Measurements from ENCODE around the gene CASP9.

Gene CASP9

GRCh38 chr1:15543589-15544568 lies 19.9 kb upstream of the CASP9 start:
- Histone ChIP-seq H2AFZ (ENCODE audit: low read length, unreplicated experiment) (peak overlapping the region; percentile 30), H3K4me1 (ENCODE audit: control insufficient read depth, insufficient read depth, low read length, unreplicated experiment) (peaks cover 14% of the 10 kb centered on the region), H3K79me2 (ENCODE audit: control insufficient read depth, insufficient read depth, low read length, unreplicated experiment) (no peaks in the 10 kb centered on the region), H3K4me3 (ENCODE audit: low read depth, low read length) (0 out of 2 replicates have a peak overlapping the region, but pooled peaks have one; percentile 20), H3K27me3 (ENCODE audit: insufficient read depth, low read length) (no peaks in the 10 kb centered on the region), H3K27ac (ENCODE audit: low read depth, low read length) (peak overlapping the region; percentile 51), H3K36me3 (ENCODE audit: insufficient read depth, low read length) (peaks cover 12% of the 10 kb centered on the region)

GRCh38 chr1:15543251-15543588 lies 19.2 kb upstream of the CASP9 start:
- peaks cover 12% of the 10 kb centered on the region for H3K36me3 ChIP-seq (ENCODE audit: insufficient read depth, low read length)
- peak overlapping the region; percentile 51 for H3K27ac ChIP-seq (ENCODE audit: low read depth, low read length)
- H3K79me2 ChIP-seq (ENCODE audit: control insufficient read depth, insufficient read depth, low read length, unreplicated experiment): no peaks in the 10 kb centered on the region
- H3K4me3 ChIP-seq (ENCODE audit: low read depth, low read length): no peak overlapping the region
- peaks cover 14% of the 10 kb centered on the region for H3K4me1 ChIP-seq (ENCODE audit: control insufficient read depth, insufficient read depth, low read length, unreplicated experiment)
- H3K27me3 ChIP-seq (ENCODE audit: insufficient read depth, low read length): no peaks in the 10 kb centered on the region
- H2AFZ ChIP-seq (ENCODE audit: low read length, unreplicated experiment): no peak overlapping the region

GRCh38 chr1:15542388-15543250 lies 18.6 kb upstream of the CASP9 start:
- H3K4me1 ChIP-seq (ENCODE audit: control insufficient read depth, insufficient read depth, low read length, unreplicated experiment): peaks cover 14% of the 10 kb centered on the region
- peaks cover 8% of the 10 kb centered on the region for H3K36me3 ChIP-seq (ENCODE audit: insufficient read depth, low read length)
- no peak overlapping the region for H3K4me3 ChIP-seq (ENCODE audit: low read depth, low read length)
- no peaks in the 10 kb centered on the region for H3K27me3 ChIP-seq (ENCODE audit: insufficient read depth, low read length)
- no peak overlapping the region for H2AFZ ChIP-seq (ENCODE audit: low read length, unreplicated experiment)
- H3K79me2 ChIP-seq (ENCODE audit: control insufficient read depth, insufficient read depth, low read length, unreplicated experiment): no peaks in the 10 kb centered on the region
- peak overlapping the region; percentile 51; the same call in 1 of the 2 replicates for H3K27ac ChIP-seq (ENCODE audit: low read depth, low read length)

GRCh38 chr1:15541231-15541792 lies 17.3 kb upstream of the CASP9 start:
- Histone ChIP-seq H3K36me3 (ENCODE audit: insufficient read depth, low read length) (peaks cover 6% of the 10 kb centered on the region), H3K79me2 (ENCODE audit: control insufficient read depth, insufficient read depth, low read length, unreplicated experiment) (no peaks in the 10 kb centered on the region), H3K4me1 (ENCODE audit: control insufficient read depth, insufficient read depth, low read length, unreplicated experiment) (peaks cover 14% of the 10 kb centered on the region), H3K27ac (ENCODE audit: low read depth, low read length) (no peak overlapping the region), H2AFZ (ENCODE audit: low read length, unreplicated experiment) (no peak overlapping the region), H3K27me3 (ENCODE audit: insufficient read depth, low read length) (no peaks in the 10 kb centered on the region), H3K4me3 (ENCODE audit: low read depth, low read length) (no peak overlapping the region)

GRCh38 chr1:15540186-15540585 lies 16.2 kb upstream of the CASP9 start:
- no peak overlapping the region for H2AFZ ChIP-seq (ENCODE audit: low read length, unreplicated experiment)
- H3K4me1 ChIP-seq (ENCODE audit: control insufficient read depth, insufficient read depth, low read length, unreplicated experiment): peaks cover 14% of the 10 kb centered on the region
- no peaks in the 10 kb centered on the region for H3K79me2 ChIP-seq (ENCODE audit: control insufficient read depth, insufficient read depth, low read length, unreplicated experiment)
- H3K4me3 ChIP-seq (ENCODE audit: low read depth, low read length): no peak overlapping the region
- no peaks in the 10 kb centered on the region for H3K27me3 ChIP-seq (ENCODE audit: insufficient read depth, low read length)
- H3K27ac ChIP-seq (ENCODE audit: low read depth, low read length): no peak overlapping the region
- peaks cover 8% of the 10 kb centered on the region for H3K36me3 ChIP-seq (ENCODE audit: insufficient read depth, low read length)

GRCh38 chr1:15538771-15539170 lies 14.8 kb upstream of the CASP9 start:
- no peaks in the 10 kb centered on the region for H3K27me3 ChIP-seq (ENCODE audit: insufficient read depth, low read length)
- no peak overlapping the region for H2AFZ ChIP-seq (ENCODE audit: low read length, unreplicated experiment)
- no peak overlapping the region for H3K27ac ChIP-seq (ENCODE audit: low read depth, low read length)
- no peak overlapping the region for H3K4me3 ChIP-seq (ENCODE audit: low read depth, low read length)
- peaks cover 10% of the 10 kb centered on the region for H3K4me1 ChIP-seq (ENCODE audit: control insufficient read depth, insufficient read depth, low read length, unreplicated experiment)
- H3K36me3 ChIP-seq (ENCODE audit: insufficient read depth, low read length): peaks cover 14% of the 10 kb centered on the region
- no peaks in the 10 kb centered on the region for H3K79me2 ChIP-seq (ENCODE audit: control insufficient read depth, insufficient read depth, low read length, unreplicated experiment)

- H3K4me3 ChIP-seq (ENCODE audit: low read depth, low read length): no peak overlapping the region
- H3K27me3 ChIP-seq (ENCODE audit: insufficient read depth, low read length): no peaks in the 10 kb centered on the region
- H3K27ac ChIP-seq (ENCODE audit: low read depth, low read length): no peak overlapping the region
- H3K36me3 ChIP-seq (ENCODE audit: insufficient read depth, low read length): peaks cover 8% of the 10 kb centered on the region
- H2AFZ ChIP-seq (ENCODE audit: low read length, unreplicated experiment): no peak overlapping the region
- H3K4me1 ChIP-seq (ENCODE audit: control insufficient read depth, insufficient read depth, low read length, unreplicated experiment): peaks cover 6% of the 10 kb centered on the region
- peaks cover 24% of the 10 kb centered on the region for H3K79me2 ChIP-seq (ENCODE audit: control insufficient read depth, insufficient read depth, low read length, unreplicated experiment)
Observed at GRCh38 chr1:15531682-15532081, 7.7 kb upstream of the CASP9 start.

- Histone ChIP-seq H3K4me3 (ENCODE audit: low read depth, low read length) (no peak overlapping the region), H3K4me1 (ENCODE audit: control insufficient read depth, insufficient read depth, low read length, unreplicated experiment) (peaks cover 6% of the 10 kb centered on the region), H3K36me3 (ENCODE audit: insufficient read depth, low read length) (peaks cover 8% of the 10 kb centered on the region), H3K27ac (ENCODE audit: low read depth, low read length) (no peak overlapping the region), H3K79me2 (ENCODE audit: control insufficient read depth, insufficient read depth, low read length, unreplicated experiment) (peaks cover 24% of the 10 kb centered on the region), H3K27me3 (ENCODE audit: insufficient read depth, low read length) (no peaks in the 10 kb centered on the region), H2AFZ (ENCODE audit: low read length, unreplicated experiment) (no peak overlapping the region)
Observed at GRCh38 chr1:15531003-15531402, 7.0 kb upstream of the CASP9 start.

GRCh38 chr1:15526490-15527339 lies 2.7 kb upstream of the CASP9 start, which contains the start of gene DNAJC16:
Gene DNAJC16, plus strand, starts transcription at chr1:15526848. Its CDS starts 2,258 bp downstream, at chr1:15529106.
- Histone ChIP-seq H3K4me1 (ENCODE audit: control insufficient read depth, insufficient read depth, low read length, unreplicated experiment) (peaks cover 17% of the 10 kb centered on the region), H3K79me2 (ENCODE audit: control insufficient read depth, insufficient read depth, low read length, unreplicated experiment) (peaks cover 24% of the 10 kb centered on the region), H3K4me3 (ENCODE audit: low read depth, low read length) (peak within 1 kb of the TSS; percentile 94), H3K36me3 (ENCODE audit: insufficient read depth, low read length) (no peaks in the 10 kb centered on the region; the same call in 1 of the 2 replicates), H2AFZ (ENCODE audit: low read length, unreplicated experiment) (peak within 1 kb of the TSS; percentile 92), H3K27ac (ENCODE audit: low read depth, low read length) (peak within 1 kb of the TSS; percentile 99), H3K27me3 (ENCODE audit: insufficient read depth, low read length) (no peaks in the 10 kb centered on the region)
